Spleen (tissue), 11 donors: ENCODE measurements around the gene NUDT8. TPM values are rescaled to one million over a fixed set of nuclear protein-coding genes. Genes with fewer than 3 reads are reported as not detected.

Experiments
- DNase-seq: peaks from one replicate; pipeline ENCODE4 v3.0.0-alpha.2; 2020
- H3K27ac ChIP-seq, 8 donors: fragments of 200-600 bp; sonication (generic) in 7 of 8; 1 replicate in 4 of 8; 2 replicates in 4 of 8; pipeline versions ENCODE4 v1.5.0 to v1.8.0; 2016 to 2021; ENCODE audit warnings: inconsistent platforms in 4 of 8, mild to moderate bottlenecking in 4 of 8, moderate library complexity in 1 of 8
- H3K27me3 ChIP-seq, 7 donors: fragments of 200-600 bp; sonication (generic) in 6 of 7; replicated peaks in 1 of 7; 1 replicate in 4 of 7; 2 replicates in 3 of 7; pipeline versions ENCODE4 v1.5.0 to v1.8.0; 2016 to 2021; ENCODE audit warnings: inconsistent platforms in 3 of 7, mild to moderate bottlenecking in 1 of 7
- H3K36me3 ChIP-seq, 6 donors: fragments of 200-600 bp; sonication (generic) in 5 of 6; 1 replicate in 4 of 6; 2 replicates in 2 of 6; pipeline versions ENCODE4 v1.5.0 to v1.8.0; 2016 to 2021; ENCODE audit warnings: inconsistent platforms in 2 of 6
- H3K4me1 ChIP-seq, 6 donors: fragments of 200-600 bp; sonication (generic) in 5 of 6; 1 replicate in 3 of 6; 2 replicates in 3 of 6; pipeline versions ENCODE4 v1.5.0 to v1.8.0; 2016 to 2021; ENCODE audit warnings: inconsistent platforms in 3 of 6
- H3K4me3 ChIP-seq, 8 donors: fragments of 200-600 bp; sonication (generic) in 7 of 8; 1 replicate in 4 of 8; 2 replicates in 4 of 8; pipeline versions ENCODE4 v1.5.0 to v1.8.0; 2016 to 2021; ENCODE audit warnings: inconsistent platforms in 4 of 8, mild to moderate bottlenecking in 4 of 8, moderate library complexity in 2 of 8
- H3K9me3 ChIP-seq, 8 donors: fragments of 200-600 bp; sonication (generic) in 7 of 8; 1 replicate in 4 of 8; 2 replicates in 4 of 8; pipeline versions ENCODE4 v1.5.0 to v1.8.0; 2016 to 2021; ENCODE audit warnings: inconsistent platforms in 4 of 8
- POLR2A ChIP-seq, 3 donors: fragments of 450-650 bp; IDR thresholded peaks; one replicate each; pipeline ENCODE4 v1.5.1; 2017; ENCODE audit warnings: antibody characterized with exemption in 3 of 3, mild to moderate bottlenecking in 1 of 3
- POLR2AphosphoS5 ChIP-seq, 3 donors: sonication (generic); formaldehyde crosslinking; IDR thresholded peaks; one replicate each; pipeline ENCODE4 v1.5.1; 2017; ENCODE audit warnings: antibody characterized with exemption in 3 of 3
- WGBS, 5 donors: extraction: QIAGEN DNeasy Blood & Tissue Kit in 3 of 5; methylation state at CpG; one replicate each; pipeline versions ENCODE4 v1.1.5 to v1.1.7; 2013 to 2018; 5-methylcytosine and 5-hydroxymethylcytosine counted together
- intact Hi-C: fragments of 100-400 bp; cut with DNase I; formaldehyde crosslinking; loops from one replicate; pipeline ENCODE4 v1.15.0; 2023; ENCODE audit warnings: low total_unique reads
- polyA plus RNA-seq, 3 donors: library from polyadenylated mRNA; stranded (reverse); fragments of 200-250 nt; gene quantifications; one replicate each; pipeline ENCODE4 v1.2.1, GENCODE V29; 2013
- total RNA-seq, 7 donors: library from RNA; depleted of rRNA in 3 of 7; stranded (reverse); fragments of >200 nt in 3 of 7; fragmentation: NEBNext Ultra II Directional in 4 of 7; extraction: Animal tissue kit (Norgen Biotek cat#: 25700) in 4 of 7; gene quantifications; one replicate each; pipeline versions ENCODE4 v1.1.0 to v1.2.1, GENCODE V29; 2016 to 2021
- TF ChIP-seq, protein P1 (sequence below), 11 experiments: fragments of 200-600 bp in 7 of 11; fragments of 450-650 bp in 4 of 11; sonication (generic) in 4 of 11; IDR thresholded peaks in 8 of 11; conservative IDR thresholded peaks in 3 of 11; 1 replicate in 7 of 11; 2 replicates in 4 of 11; pipeline versions ENCODE4 v1.4.0 to v1.8.0; 2016 to 2021; ENCODE audit warnings: antibody characterized with exemption in 11 of 11, inconsistent platforms in 4 of 11, mild to moderate bottlenecking in 1 of 11
- donor health status: healthy with polysubstance abuse.
- donor health status: DM: no; HTN: no; CAD: no; lungs with moderate emphysema.
- donor health status: DM: no; HTN: no; CAD: no.
- donor health status: Bipolar disorder and iron deficiency.
- donor health status: healthy.
- donor health status: DM: no; HTN: no; CAD: no.
- donor health status: DM: yes; HTN: yes; CAD: no.

Gene NUDT8
- total and polyA plus RNA-seq, 10 donors = 2.7 to 9.2 (median 5.9) TPM

DNA sequence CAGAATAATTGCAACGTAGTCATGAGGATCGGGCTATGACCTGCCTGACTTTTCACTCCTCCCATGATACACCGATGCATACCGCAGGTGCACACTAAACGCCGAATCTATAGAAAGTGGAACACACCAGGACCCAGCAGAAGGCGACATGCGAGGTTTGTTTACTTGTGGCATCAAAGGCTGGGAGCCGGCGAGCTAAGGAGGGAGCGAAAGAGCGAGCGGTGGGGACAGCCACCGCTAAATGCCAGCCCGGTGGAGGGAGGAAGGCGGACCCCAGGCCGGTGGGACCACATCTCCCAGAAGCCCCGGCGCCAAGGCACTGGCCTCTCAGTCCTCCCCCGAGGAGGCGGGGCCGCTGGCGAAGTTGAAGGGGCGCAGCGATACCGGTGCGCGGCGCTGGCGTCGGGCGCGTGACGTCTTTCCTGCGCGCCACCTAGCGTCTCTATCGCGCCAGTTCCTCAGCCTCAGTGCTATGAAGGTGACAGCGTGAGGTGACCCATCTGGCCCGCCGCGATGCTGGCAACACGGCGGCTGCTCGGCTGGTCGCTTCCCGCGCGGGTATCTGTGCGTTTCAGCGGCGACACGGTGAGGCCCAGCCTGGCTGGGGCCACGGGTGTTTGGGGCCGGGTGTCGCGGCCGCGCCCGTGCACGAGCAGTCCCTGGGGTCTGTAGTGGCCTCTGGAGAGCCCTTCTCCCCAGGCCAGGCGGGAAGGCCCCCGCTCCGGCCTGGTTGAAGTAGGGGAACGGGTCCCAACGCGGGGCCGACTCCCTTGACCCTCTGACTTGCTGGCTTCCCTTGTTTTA is 23.0 kb downstream of the NUDT8 start, which contains the start of gene NDUFV1:
Gene NDUFV1 (plus strand): TSS at position 445 of the 804 bp plus-strand sequence. CDS start 69 bp downstream, at position 514.
- H3K27ac ChIP-seq = peak within 1 kb of the TSS; percentile 74 to 92 (median 88)
- H3K4me1 ChIP-seq = peaks cover 14 to 38% (median 25%) of the 10 kb centered on the region in 6 donors
- DNase-seq = peak; percentile 100
- H3K4me3 ChIP-seq = peak within 1 kb of the TSS; percentile 83 to 100 (median 96)
- intact Hi-C loops = no loop called here
- peaks cover 0 to 36% (median 33%) of the 10 kb centered on the region in 6 donors for H3K36me3 ChIP-seq
- TF ChIP-seq POLR2AphosphoS5 (IDR thresholded peaks at IDR 0.05) = peak; percentile 93 to 97 (median 95)
- TF ChIP-seq POLR2A (IDR thresholded peaks at IDR 0.05) = peak in 1 of 3 donors; percentile 63
- TF ChIP-seq, protein P1, sequence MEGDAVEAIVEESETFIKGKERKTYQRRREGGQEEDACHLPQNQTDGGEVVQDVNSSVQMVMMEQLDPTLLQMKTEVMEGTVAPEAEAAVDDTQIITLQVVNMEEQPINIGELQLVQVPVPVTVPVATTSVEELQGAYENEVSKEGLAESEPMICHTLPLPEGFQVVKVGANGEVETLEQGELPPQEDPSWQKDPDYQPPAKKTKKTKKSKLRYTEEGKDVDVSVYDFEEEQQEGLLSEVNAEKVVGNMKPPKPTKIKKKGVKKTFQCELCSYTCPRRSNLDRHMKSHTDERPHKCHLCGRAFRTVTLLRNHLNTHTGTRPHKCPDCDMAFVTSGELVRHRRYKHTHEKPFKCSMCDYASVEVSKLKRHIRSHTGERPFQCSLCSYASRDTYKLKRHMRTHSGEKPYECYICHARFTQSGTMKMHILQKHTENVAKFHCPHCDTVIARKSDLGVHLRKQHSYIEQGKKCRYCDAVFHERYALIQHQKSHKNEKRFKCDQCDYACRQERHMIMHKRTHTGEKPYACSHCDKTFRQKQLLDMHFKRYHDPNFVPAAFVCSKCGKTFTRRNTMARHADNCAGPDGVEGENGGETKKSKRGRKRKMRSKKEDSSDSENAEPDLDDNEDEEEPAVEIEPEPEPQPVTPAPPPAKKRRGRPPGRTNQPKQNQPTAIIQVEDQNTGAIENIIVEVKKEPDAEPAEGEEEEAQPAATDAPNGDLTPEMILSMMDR (IDR thresholded peaks at IDR 0.05 in 8 of 11, conservative IDR thresholded peaks at IDR 0.05 in 3 of 11) = peak; percentile 58 to 90 (median 86)
- WGBS, 5 donors = 0 to 1% (median 1%) methylated on average over 44 to 69 of the region's 69 CpGs
- H3K9me3 ChIP-seq = no peaks in the 10 kb centered on the region
- H3K27me3 ChIP-seq = peaks cover 0 to 3% (median 0%) of the 10 kb centered on the region in 7 donors

GRCh38 chr11:67606093-67606491 is 23.6 kb downstream of the NUDT8 start:
- H3K27ac ChIP-seq = peak overlapping the region in 7 of 8 donors; percentile 78 to 92 (median 89)
- intact Hi-C loops = no loop called here
- peaks cover 0 to 30% (median 27%) of the 10 kb centered on the region in 6 donors for H3K36me3 ChIP-seq
- H3K4me3 ChIP-seq = peak overlapping the region; percentile 83 to 100 (median 96)
- peaks cover 0 to 3% (median 0%) of the 10 kb centered on the region in 7 donors for H3K27me3 ChIP-seq
- peaks cover 16 to 44% (median 30%) of the 10 kb centered on the region in 6 donors for H3K4me1 ChIP-seq
- no peak for DNase-seq
- 41 to 68% (median 49%) methylated on average over 11 to 17 of the region's 17 CpGs for WGBS, 5 donors
- no peaks in the 10 kb centered on the region for H3K9me3 ChIP-seq
- no peak for TF ChIP-seq POLR2A (IDR thresholded peaks at IDR 0.05)
- TF ChIP-seq, protein P1 (IDR thresholded peaks at IDR 0.05 in 8 of 11, conservative IDR thresholded peaks at IDR 0.05 in 3 of 11) = no peak
- no peak for TF ChIP-seq POLR2AphosphoS5 (IDR thresholded peaks at IDR 0.05)

DNA sequence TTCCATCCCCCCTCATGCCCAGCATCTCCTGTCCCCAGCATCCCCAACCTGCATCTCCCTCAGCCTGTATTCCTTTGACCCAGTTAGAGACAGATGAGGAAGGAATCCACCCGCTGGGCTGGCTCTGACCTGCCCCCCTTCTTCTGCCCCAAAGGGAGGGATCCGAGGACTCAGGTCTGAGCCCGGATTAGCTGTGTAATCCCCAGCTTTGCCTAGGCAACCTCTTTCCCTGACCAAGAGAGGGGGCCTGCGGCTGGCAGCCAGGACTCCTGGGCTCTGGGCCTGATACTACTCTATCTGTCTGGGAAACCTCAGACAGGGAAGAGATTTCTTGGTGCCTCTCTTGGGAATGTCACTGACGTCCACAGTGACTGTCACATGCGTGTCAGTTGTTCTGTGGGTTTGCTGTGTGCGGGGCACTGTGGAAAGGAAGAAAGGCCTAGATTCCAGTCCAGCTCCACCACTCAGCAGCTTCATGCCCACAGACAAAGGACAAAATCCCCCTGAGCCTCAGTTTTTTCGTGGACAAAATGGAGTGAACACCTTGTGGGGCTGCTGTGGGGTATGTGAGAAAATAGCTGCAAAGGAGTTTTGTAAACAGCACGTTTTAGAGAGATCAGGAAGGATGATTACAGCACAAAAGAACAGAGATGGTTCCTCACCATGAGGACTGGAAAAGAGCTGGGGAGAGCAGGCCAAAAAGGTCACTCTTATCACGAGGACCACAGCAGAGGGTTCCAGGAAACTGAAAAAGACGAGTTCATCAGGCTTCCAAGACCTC is 24.3 kb downstream of the NUDT8 start:
- H3K27ac ChIP-seq = peak overlapping the region in 1 of 8 donors; percentile 91

More for the DNA sequence above, 24.3 kb downstream of the NUDT8 start:
- Histone ChIP-seq H3K36me3 (peaks cover 0 to 24% (median 20%) of the 10 kb centered on the region in 6 donors), H3K4me1 (peaks cover 20 to 51% (median 37%) of the 10 kb centered on the region in 6 donors), H3K4me3 (no peak overlapping the region), H3K27me3 (peaks cover 0 to 5% (median 0%) of the 10 kb centered on the region in 7 donors), H3K9me3 (no peaks in the 10 kb centered on the region)
- intact Hi-C loops = no loop called here
- DNase-seq = no peak
- WGBS, 5 donors = 68 to 81% (median 74%) methylated on average over 11 of the region's 11 CpGs
- no peak for TF ChIP-seq POLR2A (IDR thresholded peaks at IDR 0.05)
- TF ChIP-seq, protein P1 (IDR thresholded peaks at IDR 0.05 in 8 of 11, conservative IDR thresholded peaks at IDR 0.05 in 3 of 11) = no peak
- no peak for TF ChIP-seq POLR2AphosphoS5 (IDR thresholded peaks at IDR 0.05)
